ENCODE measurements around the gene ZNF562.

ZNF562 gene

GRCh38 chr19:9627856-9628255 is 47.0 kb downstream of the ZNF562 start:
- Histone ChIP-seq H3K27ac (no peak overlapping the region), H3K27me3 (replicated peaks) (no peaks in the 10 kb centered on the region), H3K4me3 (ENCODE audit: low read depth, low read length) (no peak overlapping the region), H3K36me3 (replicated peaks) (peaks cover 5% of the 10 kb centered on the region)
- in situ Hi-C loops (cut with HindIII; ENCODE audit: low pct_ligation_motif_present, low sequenced_read_pairs): no loop called here
- no peak for DNase-seq
- no peak for TF ChIP-seq CTCF (IDR thresholded peaks at IDR 0.05; ENCODE audit: low read depth, low read length, missing control alignments)

GRCh38 chr19:9622531-9622930 is 52.4 kb downstream of the ZNF562 start:
- Histone ChIP-seq H3K27me3 (replicated peaks) (no peaks in the 10 kb centered on the region), H3K36me3 (replicated peaks) (peaks cover 18% of the 10 kb centered on the region), H3K4me3 (ENCODE audit: low read depth, low read length) (no peak overlapping the region), H3K27ac (no peak overlapping the region)
- no peak for TF ChIP-seq CTCF (IDR thresholded peaks at IDR 0.05; ENCODE audit: low read depth, low read length, missing control alignments)
- no peak for DNase-seq
- in situ Hi-C loops (cut with HindIII; ENCODE audit: low pct_ligation_motif_present, low sequenced_read_pairs): no loop called here

GRCh38 chr19:9621156-9622037 is 53.5 kb downstream of the ZNF562 start, which contains the start of gene ZNF561:
TSS of gene ZNF561 (minus strand) at chr19:9621232. CDS start at chr19:9619456, 1,776 bp downstream.
- H3K4me3 ChIP-seq (ENCODE audit: low read depth, low read length): peak within 1 kb of the TSS; percentile 83
- no peak for TF ChIP-seq CTCF (IDR thresholded peaks at IDR 0.05; ENCODE audit: low read depth, low read length, missing control alignments)
- DNase-seq: peak; percentile 83
- H3K27ac ChIP-seq: peak within 1 kb of the TSS; percentile 96
- no peaks in the 10 kb centered on the region for H3K27me3 ChIP-seq (replicated peaks)
- peaks cover 26% of the 10 kb centered on the region for H3K36me3 ChIP-seq (replicated peaks)
- in situ Hi-C loops (cut with HindIII; ENCODE audit: low pct_ligation_motif_present, low sequenced_read_pairs): no loop called here

GRCh38 chr19:9620842-9621155 is 54.1 kb downstream of the ZNF562 start:
- TF ChIP-seq CTCF (IDR thresholded peaks at IDR 0.05; ENCODE audit: low read depth, low read length, missing control alignments): no peak
- Histone ChIP-seq H3K4me3 (ENCODE audit: low read depth, low read length) (peak overlapping the region; percentile 83), H3K36me3 (replicated peaks) (peaks cover 32% of the 10 kb centered on the region), H3K27me3 (replicated peaks) (no peaks in the 10 kb centered on the region), H3K27ac (peak overlapping the region; percentile 96)
- in situ Hi-C loops (cut with HindIII; ENCODE audit: low pct_ligation_motif_present, low sequenced_read_pairs): no loop called here
- DNase-seq: no peak

- H3K4me3 ChIP-seq (ENCODE audit: low read depth, low read length): no peak overlapping the region
- no peak for DNase-seq
- no peak overlapping the region for H3K27ac ChIP-seq
- no peak for TF ChIP-seq CTCF (IDR thresholded peaks at IDR 0.05; ENCODE audit: low read depth, low read length, missing control alignments)
- in situ Hi-C loops (cut with HindIII; ENCODE audit: low pct_ligation_motif_present, low sequenced_read_pairs): no loop called here
- H3K27me3 ChIP-seq (replicated peaks): no peaks in the 10 kb centered on the region
- peaks cover 81% of the 10 kb centered on the region for H3K36me3 ChIP-seq (replicated peaks)
Measured at GRCh38 chr19:9615844-9616243, 59.1 kb downstream of the ZNF562 start.
